Measurements from ENCODE around the gene SNX12.
"Not testable (repeated sequence)": the region's sequence is repeated elsewhere in the genome, so short reads cannot be mapped to it uniquely, and the experiment has no call there.

Gene SNX12

GRCh38 chrX:71067712-71068043 lies 456 bp downstream of the SNX12 start:
- TF ChIP-seq CTCF (IDR thresholded peaks at IDR 0.05; ENCODE audit: insufficient read depth, low read depth, low read length, missing control alignments): no peak
- peak overlapping the region; percentile 71 for H3K4me3 ChIP-seq (ENCODE audit: low read depth, low read length)
- no peak for DNase-seq (ENCODE audit: low read depth)

- peak overlapping the region; percentile 71 for H3K4me3 ChIP-seq (ENCODE audit: low read depth, low read length)
- no peak for TF ChIP-seq CTCF (IDR thresholded peaks at IDR 0.05; ENCODE audit: insufficient read depth, low read depth, low read length, missing control alignments)
- DNase-seq (ENCODE audit: low read depth): no peak
Observed at GRCh38 chrX:71067089-71067488, 1.0 kb downstream of the SNX12 start.

GRCh38 chrX:71060127-71060526 lies 8.0 kb downstream of the SNX12 start:
- DNase-seq (ENCODE audit: low read depth): no peak
- H3K4me3 ChIP-seq (ENCODE audit: low read depth, low read length): no peak overlapping the region
- no peak for TF ChIP-seq CTCF (IDR thresholded peaks at IDR 0.05; ENCODE audit: insufficient read depth, low read depth, low read length, missing control alignments)

- no peak overlapping the region for H3K4me3 ChIP-seq (ENCODE audit: low read depth, low read length)
- DNase-seq (ENCODE audit: low read depth): no peak
- no peak for TF ChIP-seq CTCF (IDR thresholded peaks at IDR 0.05; ENCODE audit: insufficient read depth, low read depth, low read length, missing control alignments)
Observed at GRCh38 chrX:71057848-71058530, 10.1 kb downstream of the SNX12 start.

GRCh38 chrX:71056867-71057266 lies 11.3 kb downstream of the SNX12 start:
- DNase-seq (ENCODE audit: low read depth): no peak
- no peak for TF ChIP-seq CTCF (IDR thresholded peaks at IDR 0.05; ENCODE audit: insufficient read depth, low read depth, low read length, missing control alignments)
- no peak overlapping the region for H3K4me3 ChIP-seq (ENCODE audit: low read depth, low read length)

GRCh38 chrX:71053217-71053621 lies 14.9 kb downstream of the SNX12 start:
- no peak for TF ChIP-seq CTCF (IDR thresholded peaks at IDR 0.05; ENCODE audit: insufficient read depth, low read depth, low read length, missing control alignments)

GRCh38 chrX:71052721-71053120 lies 15.4 kb downstream of the SNX12 start:
- peak overlapping the region; percentile 63 for H3K4me3 ChIP-seq (ENCODE audit: low read depth, low read length)
- peak; percentile 32 for DNase-seq (ENCODE audit: low read depth)
- no peak for TF ChIP-seq CTCF (IDR thresholded peaks at IDR 0.05; ENCODE audit: insufficient read depth, low read depth, low read length, missing control alignments)

More at GRCh38 chrX:71053217-71053621, 14.9 kb downstream of the SNX12 start:
- DNase-seq (ENCODE audit: low read depth): peak; percentile 90
- peak overlapping the region; percentile 63 for H3K4me3 ChIP-seq (ENCODE audit: low read depth, low read length)

GRCh38 chrX:71047891-71048290 lies 20.2 kb downstream of the SNX12 start:
- not testable (repeated sequence) for H3K4me3 ChIP-seq (ENCODE audit: low read depth, low read length); DNase-seq (ENCODE audit: low read depth)
